ENCODE data around the gene ACER3.

Gene ACER3

GRCh38 chr11:76927160-76927559 is 66.4 kb downstream of the ACER3 start:
- Histone ChIP-seq H2AFZ (ENCODE audit: low read depth, low read length) (no peak overlapping the region), H3K9ac (ENCODE audit: low read length) (no peak overlapping the region), H3K4me3 (ENCODE audit: low read length) (no peak overlapping the region), H3K27ac (ENCODE audit: low read length) (no peak overlapping the region), H3K27me3 (ENCODE audit: low read depth, low read length) (no peaks in the 10 kb centered on the region), H3K36me3 (replicated peaks; ENCODE audit: low read depth, low read length) (peaks cover 3% of the 10 kb centered on the region), H3K4me2 (ENCODE audit: low read length) (no peak overlapping the region), H3K4me1 (ENCODE audit: low read length) (no peaks in the 10 kb centered on the region), H3K9me3 (ENCODE audit: insufficient read depth, low read length) (no peaks in the 10 kb centered on the region), H4K20me1 (ENCODE audit: insufficient read depth, low read length) (no peaks in the 10 kb centered on the region), H3K79me2 (ENCODE audit: low read length) (no peaks in the 10 kb centered on the region)
- no peak for TF ChIP-seq EZH2phosphoT487 (IDR thresholded peaks at IDR 0.05; ENCODE audit: low read depth)
- no peak for TF ChIP-seq CTCF (IDR thresholded peaks at IDR 0.05; ENCODE audit: low read depth, low read length)

- Histone ChIP-seq H3K4me3 (ENCODE audit: low read length) (no peak overlapping the region), H3K4me1 (ENCODE audit: low read length) (no peaks in the 10 kb centered on the region), H3K27me3 (ENCODE audit: low read depth, low read length) (no peaks in the 10 kb centered on the region), H3K9me3 (ENCODE audit: insufficient read depth, low read length) (peaks cover 4% of the 10 kb centered on the region; the same call in 1 of the 2 replicates), H2AFZ (ENCODE audit: low read depth, low read length) (no peak overlapping the region), H4K20me1 (ENCODE audit: insufficient read depth, low read length) (no peaks in the 10 kb centered on the region), H3K27ac (ENCODE audit: low read length) (no peak overlapping the region), H3K9ac (ENCODE audit: low read length) (no peak overlapping the region), H3K36me3 (replicated peaks; ENCODE audit: low read depth, low read length) (peaks cover 25% of the 10 kb centered on the region), H3K79me2 (ENCODE audit: low read length) (no peaks in the 10 kb centered on the region), H3K4me2 (ENCODE audit: low read length) (no peak overlapping the region)
- TF ChIP-seq CTCF (IDR thresholded peaks at IDR 0.05; ENCODE audit: low read depth, low read length) (no peak), EZH2phosphoT487 (IDR thresholded peaks at IDR 0.05; ENCODE audit: low read depth) (no peak)
Observed at GRCh38 chr11:76935042-76935441, 74.3 kb downstream of the ACER3 start.

DNA sequence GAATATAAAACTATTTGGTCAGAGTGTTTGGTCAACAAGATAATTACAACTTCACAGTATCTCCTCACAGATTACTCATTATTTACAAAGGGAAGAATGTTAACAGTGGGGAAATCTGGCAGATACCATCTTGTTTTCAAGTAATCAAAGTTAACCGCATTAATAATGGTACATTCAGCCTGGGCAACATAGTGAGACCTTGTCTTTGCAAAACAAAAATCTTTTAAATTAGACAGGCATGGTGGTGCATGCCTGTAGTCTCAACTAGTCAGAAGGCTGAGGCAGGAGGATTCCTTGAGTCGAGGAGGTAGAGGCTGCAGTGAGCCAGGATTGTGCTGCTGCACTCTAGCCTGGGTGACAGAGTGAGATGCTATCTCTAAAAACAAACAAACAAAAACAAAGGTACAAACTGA is 78.5 kb downstream of the ACER3 start:
- no peak overlapping the region for H3K9ac ChIP-seq (ENCODE audit: low read length)
- H3K27me3 ChIP-seq (ENCODE audit: low read depth, low read length), result no peaks in the 10 kb centered on the region
- no peak overlapping the region for H3K4me2 ChIP-seq (ENCODE audit: low read length)
- peaks cover 8% of the 10 kb centered on the region for H3K9me3 ChIP-seq (ENCODE audit: insufficient read depth, low read length)
- no peaks in the 10 kb centered on the region for H4K20me1 ChIP-seq (ENCODE audit: insufficient read depth, low read length)
- no peak overlapping the region for H3K4me3 ChIP-seq (ENCODE audit: low read length)
- H3K27ac ChIP-seq (ENCODE audit: low read length), result no peak overlapping the region
- peaks cover 21% of the 10 kb centered on the region for H3K36me3 ChIP-seq (replicated peaks; ENCODE audit: low read depth, low read length)
- TF ChIP-seq CTCF (IDR thresholded peaks at IDR 0.05; ENCODE audit: low read depth, low read length) (no peak), EZH2phosphoT487 (IDR thresholded peaks at IDR 0.05; ENCODE audit: low read depth) (no peak)
- H3K4me1 ChIP-seq (ENCODE audit: low read length), result no peaks in the 10 kb centered on the region
- no peaks in the 10 kb centered on the region for H3K79me2 ChIP-seq (ENCODE audit: low read length)
- no peak overlapping the region for H2AFZ ChIP-seq (ENCODE audit: low read depth, low read length)

DNA sequence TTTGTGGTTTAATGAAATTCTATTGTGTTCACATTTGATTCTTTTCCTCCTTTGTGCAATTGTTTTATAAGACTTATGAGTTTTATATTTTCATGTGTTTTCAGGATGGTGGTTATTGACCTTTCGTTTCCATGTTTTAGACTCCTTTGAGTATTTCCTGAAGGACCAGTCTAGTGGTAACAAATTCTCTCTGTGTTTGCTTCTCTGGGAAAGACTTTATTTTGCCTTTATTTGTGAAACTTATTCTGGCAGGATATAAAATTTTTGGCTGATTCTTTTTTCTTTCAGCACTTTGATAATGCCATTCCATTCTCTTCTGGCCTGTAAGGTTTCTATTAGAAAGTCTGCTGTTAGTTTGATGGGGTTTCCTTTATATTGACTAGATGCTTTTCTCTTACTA is 83.5 kb downstream of the ACER3 start:
- Histone ChIP-seq H3K9me3 (ENCODE audit: insufficient read depth, low read length) (peaks cover 6% of the 10 kb centered on the region), H3K27me3 (ENCODE audit: low read depth, low read length) (no peaks in the 10 kb centered on the region), H3K79me2 (ENCODE audit: low read length) (peaks cover 6% of the 10 kb centered on the region), H2AFZ (ENCODE audit: low read depth, low read length) (no peak overlapping the region), H3K4me2 (ENCODE audit: low read length) (no peak overlapping the region), H3K4me1 (ENCODE audit: low read length) (no peaks in the 10 kb centered on the region), H3K36me3 (replicated peaks; ENCODE audit: low read depth, low read length) (peaks cover 6% of the 10 kb centered on the region), H3K9ac (ENCODE audit: low read length) (no peak overlapping the region), H3K27ac (ENCODE audit: low read length) (no peak overlapping the region), H4K20me1 (ENCODE audit: insufficient read depth, low read length) (no peaks in the 10 kb centered on the region), H3K4me3 (ENCODE audit: low read length) (no peak overlapping the region)
- no peak for TF ChIP-seq EZH2phosphoT487 (IDR thresholded peaks at IDR 0.05; ENCODE audit: low read depth)
- TF ChIP-seq CTCF (IDR thresholded peaks at IDR 0.05; ENCODE audit: low read depth, low read length), result no peak
